Stimulated activated CD8-positive, alpha-beta memory T cell treated with anti-CD3 and anti-CD28 coated beads, Interleukin-15, amount 100 ng/mL, for 48 hours (primary cell): ENCODE results near the gene SASS6.

ENCODE experiments used
- DNase-seq, 2 donors: peaks; one replicate each; pipeline ENCODE4 v3.0.0-alpha.2; 2020; ENCODE audit warnings: low read depth in 2 of 2

SASS6 gene

GRCh38 chr1:100132566-100133477, at the start of gene SASS6, which contains the start of gene TRMT13:
SASS6 (minus strand) TSS chr1:100132930; CDS start chr1:100132814, 116 bp downstream.
TRMT13 (plus strand) TSS chr1:100133163; CDS start chr1:100133169, 6 bp downstream.
- DNase-seq = peak; percentile 89 to 90

GRCh38 chr1:100178091-100178490, 45.4 kb upstream of the SASS6 start, which contains the start of gene LRRC39:
LRRC39 (minus strand) TSS chr1:100178256; CDS start chr1:100168516, 9,740 bp downstream.
- no peak for DNase-seq

- no peak for DNase-seq
Observed at GRCh38 chr1:100177295-100178041, 44.7 kb upstream of the SASS6 start.

GRCh38 chr1:100168051-100168450, 35.3 kb upstream of the SASS6 start:
- no peak for DNase-seq

- no peak for DNase-seq
Observed at GRCh38 chr1:100164702-100165101, 32.0 kb upstream of the SASS6 start.

GRCh38 chr1:100164216-100164615, 31.5 kb upstream of the SASS6 start:
- no peak for DNase-seq

- DNase-seq = no peak
Observed at GRCh38 chr1:100162881-100163280, 30.2 kb upstream of the SASS6 start.

- no peak for DNase-seq
Observed at GRCh38 chr1:100152271-100152670, 19.5 kb upstream of the SASS6 start.

- DNase-seq = no peak
Observed at GRCh38 chr1:100151679-100152078, 18.9 kb upstream of the SASS6 start.

- no peak for DNase-seq
Observed at GRCh38 chr1:100147875-100148274, 15.1 kb upstream of the SASS6 start.

- DNase-seq = no peak
Observed at GRCh38 chr1:100146958-100147357, 14.2 kb upstream of the SASS6 start.

- DNase-seq = no peak
Observed at GRCh38 chr1:100145116-100145515, 12.4 kb upstream of the SASS6 start.

- DNase-seq = no peak
Observed at GRCh38 chr1:100142343-100142742, 9.6 kb upstream of the SASS6 start.

GRCh38 chr1:100141192-100141591, 8.5 kb upstream of the SASS6 start:
- DNase-seq = no peak

- DNase-seq = no peak
Observed at GRCh38 chr1:100137602-100138001, 4.9 kb upstream of the SASS6 start.

GRCh38 chr1:100134872-100135271, 2.1 kb upstream of the SASS6 start:
- no peak for DNase-seq

- no peak for DNase-seq
Observed at GRCh38 chr1:100131623-100132022, 1.1 kb downstream of the SASS6 start.

- no peak for DNase-seq
Observed at GRCh38 chr1:100130552-100131077, 2.1 kb downstream of the SASS6 start.

- DNase-seq = no peak
Observed at GRCh38 chr1:100127226-100127625, 5.5 kb downstream of the SASS6 start.

- DNase-seq = no peak
Observed at GRCh38 chr1:100122177-100122576, 10.6 kb downstream of the SASS6 start.

- DNase-seq = no peak
Observed at GRCh38 chr1:100115524-100115923, 17.2 kb downstream of the SASS6 start.

GRCh38 chr1:100109554-100110066, 23.1 kb downstream of the SASS6 start:
- no peak for DNase-seq
